CD4-positive, alpha-beta T cell treated with Interleukin-6 at 100 ng/mL for 8 hours (primary cell): Measurements from ENCODE around the gene TRIOBP.
"Not testable (repeated sequence)": the region's sequence is repeated elsewhere in the genome, so short reads cannot be mapped to it uniquely, and the experiment has no call there.

Experiments used
- DNase-seq: peaks from one replicate; pipeline ENCODE4 v3.0.0-alpha.2; 2020; ENCODE audit warnings: mixed read lengths, low spot score

TRIOBP gene

GRCh38 chr22:37690407-37690806, 6.4 kb upstream of the TRIOBP start:
- DNase-seq, result no peak

DNA sequence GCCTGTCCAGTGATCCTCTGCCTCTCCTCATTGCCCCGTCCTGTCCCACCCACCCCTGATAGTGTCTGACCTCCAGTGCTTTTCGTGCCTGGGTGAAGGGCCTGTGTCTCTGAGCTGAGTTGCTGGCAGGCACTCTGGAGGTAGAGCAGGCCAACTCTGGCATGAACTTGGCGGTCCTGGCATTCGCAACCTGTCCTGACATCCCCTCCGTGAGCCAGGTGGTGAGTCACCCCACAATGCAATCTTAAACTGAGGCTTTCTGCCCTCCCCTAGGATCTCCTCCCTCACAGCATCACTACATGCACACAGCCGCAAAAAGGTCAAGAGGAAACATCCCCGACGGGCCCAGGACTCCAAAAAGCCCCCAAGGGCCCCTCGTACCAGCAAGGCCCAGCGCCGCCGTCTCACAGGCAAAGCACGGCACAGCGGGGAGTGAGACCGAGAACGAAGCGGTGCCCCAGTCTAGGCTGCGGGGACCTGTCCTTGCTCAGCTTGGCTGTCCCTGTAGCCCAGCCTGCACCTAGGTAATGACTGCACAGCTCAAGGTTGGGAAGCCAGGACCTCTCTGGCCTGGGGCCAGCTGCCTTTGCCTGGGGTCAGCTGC, 5.8 kb upstream of the TRIOBP start:
- DNase-seq, result no peak

GRCh38 chr22:37692627-37693285, 4.1 kb upstream of the TRIOBP start:
- no peak for DNase-seq

DNA sequence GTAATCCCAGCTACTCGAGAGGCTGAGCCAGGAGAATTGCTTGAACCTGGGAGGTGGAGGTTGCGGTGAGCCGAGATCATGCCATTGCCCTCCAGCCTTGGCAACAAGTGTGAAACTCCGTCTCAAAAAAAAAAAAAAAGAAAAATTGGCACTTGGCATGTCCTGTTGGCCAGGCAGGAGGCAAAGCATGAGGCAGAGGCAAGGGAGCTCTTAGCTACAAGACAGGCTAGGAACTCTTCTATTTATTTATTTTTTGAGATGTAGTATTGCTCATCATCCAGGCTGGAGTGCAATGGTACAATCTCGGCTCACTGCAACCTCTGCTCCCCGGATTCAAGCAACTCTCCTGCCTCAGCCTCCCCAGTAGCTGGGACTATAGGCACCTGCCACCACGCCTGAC, 2.7 kb upstream of the TRIOBP start:
- DNase-seq, result not testable (repeated sequence)

- not testable (repeated sequence) for DNase-seq
Observed at GRCh38 chr22:37696260-37696656, 590 bp upstream of the TRIOBP start.

GRCh38 chr22:37697538-37697835, 639 bp downstream of the TRIOBP start:
- no peak for DNase-seq

DNA sequence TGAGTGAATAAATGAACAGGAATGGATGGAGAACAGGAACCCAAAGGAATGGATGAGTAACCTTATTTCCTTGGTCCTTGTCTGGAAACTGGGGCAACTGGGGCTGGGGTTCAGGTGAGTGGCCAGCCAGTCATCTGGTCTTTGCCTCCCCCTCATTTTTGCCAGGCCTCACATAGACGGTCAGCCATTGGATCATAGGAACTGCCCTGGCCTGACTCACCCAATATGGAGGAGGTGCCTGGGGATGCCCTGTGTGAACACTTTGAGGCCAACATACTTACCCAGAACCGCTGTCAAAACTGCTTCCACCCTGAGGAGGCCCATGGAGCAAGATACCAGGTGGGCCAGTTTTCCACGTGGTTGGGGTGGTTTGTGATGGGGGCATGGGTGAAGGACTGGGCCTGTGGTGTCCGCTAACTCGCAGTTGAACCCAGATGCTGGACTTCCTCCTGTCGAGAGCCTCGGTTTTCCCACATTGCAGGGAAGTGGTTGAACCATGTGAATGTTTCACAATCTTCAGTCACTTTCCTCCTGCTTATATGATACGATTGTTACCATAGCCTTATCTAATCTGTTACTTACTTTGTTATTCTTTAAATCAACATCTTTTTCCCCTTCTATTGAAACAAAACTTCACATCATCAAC, 4.4 kb downstream of the TRIOBP start:
- DNase-seq, result no peak

- DNase-seq, result no peak
Observed at GRCh38 chr22:37703906-37704305, 7.1 kb downstream of the TRIOBP start.

DNA sequence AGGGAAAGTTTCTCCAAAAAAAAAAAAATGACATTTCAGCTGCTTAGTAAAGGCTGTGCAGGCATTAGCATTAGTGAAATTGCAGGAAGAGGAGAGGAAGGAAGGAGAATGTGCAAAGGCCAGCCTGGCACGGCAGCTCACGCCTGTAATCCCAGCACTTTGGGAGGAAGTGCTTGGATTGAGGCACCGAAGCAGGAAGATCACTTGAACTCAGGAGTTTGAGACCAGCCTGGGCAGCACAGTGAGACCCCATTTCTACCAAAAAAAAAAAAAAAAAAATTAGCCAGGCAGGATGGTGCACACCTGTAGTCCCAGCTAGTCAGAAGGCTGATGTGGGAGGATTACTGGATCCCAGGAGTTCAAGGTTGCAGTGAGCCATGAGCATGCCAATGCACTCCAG, 7.8 kb downstream of the TRIOBP start:
- no peak for DNase-seq

DNA sequence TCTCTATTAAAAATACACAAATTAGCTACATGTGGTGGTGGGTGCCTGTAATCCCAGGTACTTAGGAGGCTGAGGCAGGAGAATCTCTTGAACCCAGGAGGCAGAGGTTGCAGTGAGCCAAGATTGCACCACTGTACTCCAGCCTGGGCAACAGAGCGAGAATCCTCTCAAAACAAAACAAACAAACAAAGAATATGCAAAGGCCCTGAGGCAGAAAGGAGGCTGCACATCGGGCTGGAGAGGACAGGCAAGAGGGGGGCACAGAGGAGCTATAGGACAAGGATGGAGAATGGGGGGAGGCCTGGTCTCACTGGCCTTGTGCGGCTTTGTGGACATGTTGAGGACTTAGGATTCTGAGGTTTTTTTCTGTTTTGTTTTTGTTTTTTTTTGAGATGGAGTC, 8.4 kb downstream of the TRIOBP start:
- DNase-seq, result no peak

DNA sequence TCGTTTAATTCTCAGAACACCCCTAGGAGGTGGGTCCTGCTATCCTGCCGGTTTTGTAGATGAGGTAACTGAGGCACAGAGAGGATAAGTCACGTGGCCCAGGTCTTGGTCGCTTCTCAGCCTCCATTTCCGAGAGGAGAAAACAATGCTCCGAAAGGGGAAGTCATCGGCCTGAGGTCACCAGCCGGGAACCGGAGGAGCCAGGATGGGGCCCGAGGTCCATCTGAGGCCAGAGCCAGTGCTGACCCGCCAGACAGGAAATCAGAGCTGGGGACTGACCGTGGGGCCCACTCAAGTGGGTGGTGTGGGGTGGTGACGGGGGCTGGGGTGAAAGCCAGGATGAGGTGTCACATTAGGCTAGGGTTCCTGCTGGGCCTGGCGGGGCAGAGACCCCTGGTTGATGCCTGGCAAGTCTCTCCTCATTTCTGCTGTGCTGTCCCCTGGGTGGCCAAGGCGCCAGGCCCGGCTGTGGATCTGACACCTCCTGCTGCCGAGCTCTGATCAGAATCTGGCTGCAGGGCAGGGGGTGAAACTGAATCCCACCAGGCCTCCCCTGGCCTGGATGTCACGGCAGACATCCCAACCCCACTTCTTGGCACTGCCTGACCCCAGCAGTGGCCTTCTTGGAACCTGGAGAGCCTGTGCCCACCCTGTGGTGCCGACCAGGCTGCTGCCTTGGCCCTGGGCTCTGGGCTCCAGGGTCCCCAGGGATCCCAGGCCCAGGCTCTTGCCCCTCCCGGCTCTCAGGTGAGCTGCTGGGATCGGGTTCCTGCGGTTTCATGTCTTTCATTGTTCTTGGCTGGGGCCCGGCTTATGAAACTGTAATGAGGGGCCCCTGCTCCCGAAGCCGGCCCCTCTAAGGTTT, 12.0 kb downstream of the TRIOBP start:
- DNase-seq, result no peak

DNA sequence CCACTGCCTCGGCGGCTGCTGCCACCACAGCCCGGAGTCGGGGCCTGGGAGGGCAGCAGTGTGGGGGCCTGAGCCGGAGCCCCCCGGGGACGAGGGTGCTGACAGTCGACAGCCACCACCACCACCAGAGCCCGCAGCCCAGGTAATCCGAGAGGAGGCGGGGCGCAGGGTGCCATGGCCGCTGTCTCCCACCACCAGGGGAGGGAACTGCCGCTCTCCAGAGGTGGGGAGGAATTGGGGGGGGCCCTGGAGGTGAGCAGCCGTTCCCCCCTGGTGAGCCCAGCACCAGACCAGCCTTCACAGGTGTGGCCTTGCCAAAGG, 12.6 kb downstream of the TRIOBP start:
- no peak for DNase-seq

GRCh38 chr22:37710675-37711074, 13.8 kb downstream of the TRIOBP start:
- no peak for DNase-seq

- no peak for DNase-seq
Observed at GRCh38 chr22:37711490-37711889, 14.6 kb downstream of the TRIOBP start.

- DNase-seq, result no peak
Observed at GRCh38 chr22:37713761-37714160, 16.9 kb downstream of the TRIOBP start.

DNA sequence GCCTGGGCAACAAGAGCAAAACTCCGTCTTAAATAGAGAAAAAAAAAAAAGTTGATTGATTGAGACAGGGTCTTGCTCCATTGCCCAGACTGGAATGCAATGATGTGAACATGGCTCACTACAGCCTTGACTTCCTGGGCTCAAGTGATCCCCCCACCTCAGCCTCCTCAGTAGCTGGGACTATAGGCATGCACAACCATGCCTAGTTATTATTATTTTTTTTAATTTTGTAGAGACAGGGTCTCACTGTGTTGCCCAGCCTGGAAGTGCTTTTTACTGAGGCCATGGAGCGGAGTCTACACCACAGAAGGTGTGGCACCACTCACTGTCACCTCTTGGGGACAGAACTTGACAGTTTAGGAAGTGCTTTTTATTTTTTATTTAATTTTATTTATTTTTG, 17.8 kb downstream of the TRIOBP start:
- DNase-seq, result no peak

DNA sequence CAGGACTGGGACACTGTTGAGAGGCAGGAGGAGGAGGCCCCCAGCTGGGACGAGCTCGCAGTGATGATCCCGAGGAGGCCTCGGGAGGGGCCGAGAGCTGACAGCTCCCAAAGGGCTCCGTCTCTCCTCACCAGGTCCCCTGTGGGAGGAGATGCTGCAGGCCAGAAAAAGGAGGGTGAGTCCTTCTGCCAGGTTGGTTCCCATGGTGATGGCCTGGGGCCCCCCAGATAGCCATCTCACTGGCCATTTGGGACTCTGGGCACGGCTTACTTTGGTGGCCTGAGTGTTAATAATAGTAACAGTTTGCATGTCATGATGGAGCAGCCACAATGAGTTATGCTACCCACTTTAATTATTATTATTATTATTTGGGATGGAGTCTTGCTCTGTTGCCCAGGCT, 18.9 kb downstream of the TRIOBP start:
- DNase-seq, result no peak

DNA sequence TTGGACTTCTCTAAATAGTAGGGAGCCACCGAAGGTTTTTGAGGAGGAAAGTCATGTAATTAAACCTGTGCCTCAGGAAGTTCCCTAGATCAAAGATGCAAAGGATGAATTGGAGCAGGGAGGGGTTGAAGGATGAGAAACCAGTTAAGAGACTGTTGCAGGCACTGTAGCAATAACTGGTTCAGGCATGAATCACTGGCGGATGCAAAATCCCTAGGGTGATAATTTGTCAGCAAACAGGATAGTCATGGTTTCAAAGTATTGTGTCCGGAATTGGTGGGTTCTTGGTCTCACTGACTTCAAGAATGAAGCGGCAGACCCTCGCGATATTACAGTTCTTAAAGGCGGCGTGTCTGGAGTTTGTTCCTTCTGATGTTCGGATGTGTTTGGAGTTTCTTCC, 19.9 kb downstream of the TRIOBP start:
- no peak for DNase-seq

- not testable (repeated sequence) for DNase-seq
Observed at GRCh38 chr22:37717235-37717634, 20.4 kb downstream of the TRIOBP start.

DNA sequence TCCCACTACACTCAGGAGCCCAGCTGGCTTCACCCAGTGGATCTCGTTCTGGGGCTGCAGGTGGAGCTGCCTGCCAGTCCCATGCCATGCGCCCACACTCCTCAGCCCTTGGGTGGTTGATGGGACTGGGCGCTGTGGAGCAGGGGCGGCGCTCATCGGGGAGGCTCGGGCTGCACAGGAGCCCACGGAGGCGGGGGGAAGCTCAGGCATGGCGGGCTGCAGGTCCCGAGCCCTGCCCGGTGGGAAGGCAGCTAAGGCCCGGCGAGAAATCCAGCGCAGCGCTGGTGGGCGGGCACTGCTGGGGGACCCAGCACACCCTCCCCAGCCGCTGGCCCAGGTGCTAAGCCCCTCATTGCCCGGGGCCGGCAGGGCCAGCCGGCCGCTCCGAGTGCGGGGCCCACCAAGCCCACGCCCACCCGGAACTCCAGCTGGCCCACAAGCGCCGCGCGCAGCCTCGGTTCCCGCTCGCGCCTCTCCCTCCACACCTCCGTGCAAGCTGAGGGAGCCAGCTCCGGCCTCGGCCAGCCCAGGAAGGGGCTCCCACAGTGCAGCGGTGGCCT, 21.0 kb downstream of the TRIOBP start:
- not testable (repeated sequence) for DNase-seq

GRCh38 chr22:37725551-37726240, 28.8 kb downstream of the TRIOBP start:
- DNase-seq, result no peak

- no peak for DNase-seq
Observed at GRCh38 chr22:37726241-37726887, 29.5 kb downstream of the TRIOBP start.
